ENCODE results near the gene PRR11. TPM values are rescaled to one million over a fixed set of nuclear protein-coding genes. Genes with fewer than 3 reads are reported as not detected.

PRR11 gene
- total and polyA plus RNA-seq, 2 of the 8 experiments (the other 6 are each of a cell fraction or from before 2014, with no cell fraction given) = 32.7 to 83.0 TPM

GRCh38 chr17:59154721-59155438 is 666 bp upstream of the PRR11 start, which contains the start of gene SKA2:
SKA2 (minus strand) TSS chr17:59155186; CDS start chr17:59155163, 23 bp downstream.
- Histone ChIP-seq H3K23ac (ENCODE audit: insufficient read length) (no peak within 1 kb of the TSS), H3K79me1 (ENCODE audit: low read depth, low read length) (no peaks in the 10 kb centered on the region), H2BK5ac (ENCODE audit: low read depth, low read length) (peak within 1 kb of the TSS; percentile 99), H2BK15ac (ENCODE audit: low read length) (0 out of 2 replicates have a peak within 1 kb of the TSS, but pooled peaks have one; percentile 25), H3K4me3 (ENCODE audit: extremely low read depth in 1 of 4, insufficient read depth in 2 of 4, low read depth in 3 of 4, low read length in 4 of 4) (peak within 1 kb of the TSS; percentile 90 to 96 (median 94)), H3K36me3 (ENCODE audit: control insufficient read depth in 2 of 4, insufficient read depth in 4 of 4, low read length in 3 of 4) (no peaks in the 10 kb centered on the region; a peak in 1 of 8 replicates), H3K79me2 (ENCODE audit: control insufficient read depth in 1 of 2, insufficient read depth in 2 of 2, low read length in 2 of 2) (peaks cover 12 to 86% of the 10 kb centered on the region in 2 experiments), H3K14ac (ENCODE audit: insufficient read length) (peak within 1 kb of the TSS; percentile 74), H2BK120ac (replicated peaks; ENCODE audit: low read depth, low read length) (no peak within 1 kb of the TSS), H2BK12ac (ENCODE audit: low read depth, low read length) (peak within 1 kb of the TSS; percentile 95; the same call in 1 of the 2 replicates), H3K27me3 (replicated peaks in 1 of 4; ENCODE audit: control insufficient read depth in 3 of 4, extremely low read depth in 1 of 4, insufficient read depth in 3 of 4, low read length in 3 of 4) (no peaks in the 10 kb centered on the region), H4K91ac (replicated peaks; ENCODE audit: insufficient read length, low read length) (peak within 1 kb of the TSS; percentile 22), H3K4me1 (replicated peaks in 1 of 4; ENCODE audit: control insufficient read depth in 3 of 4, insufficient read depth in 4 of 4, low read length in 3 of 4) (peaks cover 0 to 8% (median 3%) of the 10 kb centered on the region in 4 experiments; a peak in 4 of 7 replicates), H3K4ac (replicated peaks; ENCODE audit: insufficient read length, low read depth, low read length) (peak within 1 kb of the TSS; percentile 81), H4K20me1 (replicated peaks in 1 of 2; ENCODE audit: control insufficient read depth in 1 of 2, insufficient read depth in 2 of 2, low read length in 2 of 2) (peaks cover 3% of the 10 kb centered on the region in 2 experiments), H3K9me3 (ENCODE audit: insufficient read depth in 2 of 2, low read depth in 1 of 2, low read length in 1 of 2) (no peaks in the 10 kb centered on the region), H2AK5ac (ENCODE audit: low read depth, low read length) (peak within 1 kb of the TSS; percentile 98; the same call in 1 of the 2 replicates), H3K18ac (ENCODE audit: extremely low read depth, low read length) (peak within 1 kb of the TSS; percentile 99), H2BK20ac (ENCODE audit: low read length) (no peak within 1 kb of the TSS), H3K56ac (replicated peaks; ENCODE audit: insufficient read length, low read depth, low read length) (peak within 1 kb of the TSS; percentile 89), H2AFZ (ENCODE audit: low read length) (no peak within 1 kb of the TSS; the same call in 1 of the 2 replicates), H3K27ac (ENCODE audit: low read depth, low read length) (peak within 1 kb of the TSS; percentile 92), H3K23me2 (ENCODE audit: low read depth, low read length) (peaks cover 9% of the 10 kb centered on the region), H3K9ac (replicated peaks in 1 of 4; ENCODE audit: extremely low read depth in 1 of 4, low read depth in 3 of 4, low read length in 3 of 4) (peak within 1 kb of the TSS; percentile 92 to 99 (median 98)), H4K5ac (ENCODE audit: insufficient read length, low read depth, low read length) (peak within 1 kb of the TSS; percentile 97), H4K8ac (ENCODE audit: extremely low read depth, insufficient read depth, low read length) (peak within 1 kb of the TSS; percentile 93; the same call in 1 of the 2 replicates), H3K4me2 (ENCODE audit: insufficient read depth in 1 of 2, low read depth in 2 of 2, low read length in 2 of 2) (peak within 1 kb of the TSS; percentile 79 to 92)
- 2% methylated on average over 38 of the region's 39 CpGs; no CpG with 5 or more reads in 1 of the 2 experiments for WGBS, 2 experiments (ENCODE audit: extremely low coverage in 1 of 2, insufficient coverage in 1 of 2, insufficient read length in 1 of 2, insufficient replicate concordance in 2 of 2, low coverage in 1 of 2, low lambda C conversion rate in 2 of 2, missing lambda C conversion rate in 1 of 2)
- ChIA-PET POLR2A (ENCODE audit: partially characterized antibody) (interaction anchor here (0.6 to 2.8 kb wide), 19 partner anchors 9 to 637 kb away, joined by 3 to 32 read pairs (median 4); partner anchors contain the start of genes CLTC, SMG8 and TRIM37), CTCF (ENCODE audit: partially characterized antibody) (interaction anchor here (0.9 to 1.6 kb wide), 4 partner anchors 9 to 383 kb away, joined by 3 to 6 read pairs (median 3); no protein-coding TSS in a partner anchor)
- FAIRE-seq (no peak), DNase-seq (ENCODE audit: low read depth in 1 of 2, low spot score in 2 of 2) (peak; percentile 92 to 99)

Data from H1 (cell line).